Measurements from ENCODE around the gene COG6. TPM values are rescaled to one million over a fixed set of nuclear protein-coding genes. Genes with fewer than 3 reads are reported as not detected.

Gene COG6
- total RNA-seq, 1 experiment from 2014 or later = 9.0 TPM

- DNase-seq = no peak
- Histone ChIP-seq H3K27me3 (ENCODE audit: control insufficient read depth, insufficient read depth, low read length) (no peaks in the 10 kb centered on the region), H3K36me3 (replicated peaks; ENCODE audit: control insufficient read depth, insufficient read depth, low read length) (no peaks in the 10 kb centered on the region; the same call in 1 of the 2 replicates)
Measured at GRCh38 chr13:39663508-39663907, 8.0 kb downstream of the COG6 start.

GRCh38 chr13:39663958-39664357 lies 8.5 kb downstream of the COG6 start:
- H3K27me3 ChIP-seq (ENCODE audit: control insufficient read depth, insufficient read depth, low read length) = no peaks in the 10 kb centered on the region

More at GRCh38 chr13:39663508-39663907, 8.0 kb downstream of the COG6 start:
- H3K4me3 ChIP-seq (ENCODE audit: insufficient read depth, low read depth, low read length) = no peak overlapping the region

GRCh38 chr13:39665763-39666162 lies 10.3 kb downstream of the COG6 start:
- Histone ChIP-seq H3K27me3 (ENCODE audit: control insufficient read depth, insufficient read depth, low read length) (no peaks in the 10 kb centered on the region), H3K4me3 (ENCODE audit: insufficient read depth, low read depth, low read length) (no peak overlapping the region), H3K36me3 (replicated peaks; ENCODE audit: control insufficient read depth, insufficient read depth, low read length) (no peaks in the 10 kb centered on the region; the same call in 1 of the 2 replicates)
- no peak for DNase-seq

More at GRCh38 chr13:39663958-39664357, 8.5 kb downstream of the COG6 start:
- DNase-seq = no peak
- Histone ChIP-seq H3K4me3 (ENCODE audit: insufficient read depth, low read depth, low read length) (no peak overlapping the region), H3K36me3 (replicated peaks; ENCODE audit: control insufficient read depth, insufficient read depth, low read length) (no peaks in the 10 kb centered on the region; the same call in 1 of the 2 replicates)

DNA sequence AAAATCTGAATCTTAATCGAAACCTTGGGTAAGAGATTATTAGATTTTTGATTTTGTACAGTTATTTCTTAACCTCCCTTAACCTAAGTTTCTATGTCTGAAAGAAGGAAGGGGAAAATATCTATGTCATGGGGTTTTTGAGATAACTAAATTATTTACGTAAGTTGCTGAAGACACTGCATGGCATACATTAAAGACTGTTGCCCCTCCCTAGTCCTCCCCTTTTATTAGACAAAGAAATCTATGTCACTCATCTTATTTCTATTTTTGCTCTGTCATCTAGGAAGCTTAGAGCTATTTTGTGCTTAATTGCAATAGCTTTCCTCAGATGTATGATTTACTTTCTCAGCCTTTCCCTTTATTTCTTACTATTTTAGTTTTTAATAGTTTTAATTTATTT lies 15.0 kb downstream of the COG6 start:
- no peak for DNase-seq
- Histone ChIP-seq H3K4me3 (ENCODE audit: insufficient read depth, low read depth, low read length) (no peak overlapping the region), H3K36me3 (replicated peaks; ENCODE audit: control insufficient read depth, insufficient read depth, low read length) (no peaks in the 10 kb centered on the region; the same call in 1 of the 2 replicates), H3K27me3 (ENCODE audit: control insufficient read depth, insufficient read depth, low read length) (no peaks in the 10 kb centered on the region)

GRCh38 chr13:39672378-39673132 lies 17.1 kb downstream of the COG6 start:
- H3K4me3 ChIP-seq (ENCODE audit: insufficient read depth, low read depth, low read length) = no peak overlapping the region
- DNase-seq = no peak
- no peaks in the 10 kb centered on the region for H3K27me3 ChIP-seq (ENCODE audit: control insufficient read depth, insufficient read depth, low read length)
- H3K36me3 ChIP-seq (replicated peaks; ENCODE audit: control insufficient read depth, insufficient read depth, low read length) = no peaks in the 10 kb centered on the region; the same call in 1 of the 2 replicates

- DNase-seq = no peak
- Histone ChIP-seq H3K36me3 (replicated peaks; ENCODE audit: control insufficient read depth, insufficient read depth, low read length) (peaks cover 3% of the 10 kb centered on the region; the same call in 1 of the 2 replicates), H3K4me3 (ENCODE audit: insufficient read depth, low read depth, low read length) (no peak overlapping the region), H3K27me3 (ENCODE audit: control insufficient read depth, insufficient read depth, low read length) (no peaks in the 10 kb centered on the region)
Measured at GRCh38 chr13:39675904-39676303, 20.4 kb downstream of the COG6 start.

DNA sequence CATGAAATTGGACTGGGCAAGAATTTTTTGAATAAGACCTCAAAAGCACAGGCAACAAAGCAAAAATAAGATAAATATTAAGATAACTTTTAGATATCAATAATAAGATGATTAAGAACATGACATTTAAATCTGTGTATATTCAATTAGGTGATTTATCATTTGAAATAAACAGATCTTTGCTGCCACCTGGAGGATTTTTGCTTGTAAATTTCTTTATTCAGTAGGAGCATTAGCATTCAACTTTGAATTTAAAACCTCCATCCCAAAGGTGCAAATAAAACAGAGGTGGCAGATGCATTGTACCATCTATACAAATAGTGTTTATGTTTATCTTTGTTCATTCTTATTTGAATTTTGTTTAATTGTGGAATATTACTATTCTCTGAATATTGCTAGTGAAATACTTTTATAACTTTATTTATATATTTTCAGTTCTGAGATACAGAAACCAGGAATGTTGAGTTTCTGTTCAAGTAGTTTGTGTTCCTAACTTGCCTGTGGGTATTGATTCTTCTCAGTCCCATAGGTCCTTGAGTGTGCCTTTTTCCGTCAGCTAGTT lies 20.9 kb downstream of the COG6 start:
- peak; percentile 5 for DNase-seq
- H3K4me3 ChIP-seq (ENCODE audit: insufficient read depth, low read depth, low read length) = no peak overlapping the region
- H3K36me3 ChIP-seq (replicated peaks; ENCODE audit: control insufficient read depth, insufficient read depth, low read length) = peaks cover 4% of the 10 kb centered on the region; the same call in 1 of the 2 replicates
- no peaks in the 10 kb centered on the region for H3K27me3 ChIP-seq (ENCODE audit: control insufficient read depth, insufficient read depth, low read length)

- Histone ChIP-seq H3K4me3 (ENCODE audit: insufficient read depth, low read depth, low read length) (no peak overlapping the region), H3K36me3 (replicated peaks; ENCODE audit: control insufficient read depth, insufficient read depth, low read length) (peaks cover 4% of the 10 kb centered on the region; the same call in 1 of the 2 replicates), H3K27me3 (ENCODE audit: control insufficient read depth, insufficient read depth, low read length) (no peaks in the 10 kb centered on the region)
- no peak for DNase-seq
Measured at GRCh38 chr13:39682310-39682709, 26.8 kb downstream of the COG6 start.

GRCh38 chr13:39682788-39683187 lies 27.3 kb downstream of the COG6 start:
- no peak for DNase-seq
- H3K4me3 ChIP-seq (ENCODE audit: insufficient read depth, low read depth, low read length) = no peak overlapping the region
- no peaks in the 10 kb centered on the region for H3K27me3 ChIP-seq (ENCODE audit: control insufficient read depth, insufficient read depth, low read length)
- peaks cover 4% of the 10 kb centered on the region; the same call in 1 of the 2 replicates for H3K36me3 ChIP-seq (replicated peaks; ENCODE audit: control insufficient read depth, insufficient read depth, low read length)

- H3K4me3 ChIP-seq (ENCODE audit: insufficient read depth, low read depth, low read length) = no peak overlapping the region
- DNase-seq = peak; percentile 2
- peaks cover 4% of the 10 kb centered on the region for H3K36me3 ChIP-seq (replicated peaks; ENCODE audit: control insufficient read depth, insufficient read depth, low read length)
- H3K27me3 ChIP-seq (ENCODE audit: control insufficient read depth, insufficient read depth, low read length) = no peaks in the 10 kb centered on the region
Measured at GRCh38 chr13:39684531-39685137, 29.2 kb downstream of the COG6 start.

GRCh38 chr13:39685652-39686051 lies 30.2 kb downstream of the COG6 start:
- DNase-seq = no peak
- no peaks in the 10 kb centered on the region for H3K27me3 ChIP-seq (ENCODE audit: control insufficient read depth, insufficient read depth, low read length)
- H3K36me3 ChIP-seq (replicated peaks; ENCODE audit: control insufficient read depth, insufficient read depth, low read length) = peaks cover 2% of the 10 kb centered on the region
- H3K4me3 ChIP-seq (ENCODE audit: insufficient read depth, low read depth, low read length) = no peak overlapping the region

DNA sequence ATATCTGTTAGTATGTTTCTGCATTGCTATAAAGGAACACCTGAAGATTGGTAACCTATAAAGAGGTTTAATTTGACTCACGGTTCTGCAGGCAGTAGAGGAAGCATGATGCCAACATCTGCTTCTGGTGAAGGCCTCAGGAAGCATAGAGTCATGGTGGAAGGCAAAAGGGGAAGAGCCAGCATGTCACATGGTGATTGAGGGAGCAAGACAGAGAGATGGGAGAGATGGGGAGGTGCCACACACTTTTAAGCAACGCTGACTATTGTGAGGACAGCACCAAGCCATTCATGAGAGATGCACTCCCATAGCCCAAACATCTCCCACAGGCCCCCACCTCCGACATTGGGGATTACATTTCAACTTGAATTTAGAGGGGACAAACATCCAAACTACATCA lies 32.8 kb downstream of the COG6 start:
- no peaks in the 10 kb centered on the region; the same call in none of the 2 replicates for H3K36me3 ChIP-seq (replicated peaks; ENCODE audit: control insufficient read depth, insufficient read depth, low read length)
- H3K27me3 ChIP-seq (ENCODE audit: control insufficient read depth, insufficient read depth, low read length) = no peaks in the 10 kb centered on the region
- no peak overlapping the region for H3K4me3 ChIP-seq (ENCODE audit: insufficient read depth, low read depth, low read length)
- DNase-seq = no peak

- no peak overlapping the region for H3K4me3 ChIP-seq (ENCODE audit: insufficient read depth, low read depth, low read length)
- H3K27me3 ChIP-seq (ENCODE audit: control insufficient read depth, insufficient read depth, low read length) = no peaks in the 10 kb centered on the region
- no peaks in the 10 kb centered on the region; the same call in none of the 2 replicates for H3K36me3 ChIP-seq (replicated peaks; ENCODE audit: control insufficient read depth, insufficient read depth, low read length)
- no peak for DNase-seq
Measured at GRCh38 chr13:39688699-39689405, 33.4 kb downstream of the COG6 start.

GRCh38 chr13:39692660-39693438 lies 37.4 kb downstream of the COG6 start:
- no peaks in the 10 kb centered on the region; the same call in none of the 2 replicates for H3K36me3 ChIP-seq (replicated peaks; ENCODE audit: control insufficient read depth, insufficient read depth, low read length)
- DNase-seq = no peak
- no peaks in the 10 kb centered on the region for H3K27me3 ChIP-seq (ENCODE audit: control insufficient read depth, insufficient read depth, low read length)
- no peak overlapping the region for H3K4me3 ChIP-seq (ENCODE audit: insufficient read depth, low read depth, low read length)

Measured in H7 (cell line).